ENCODE results near the gene MKLN1.
"Not testable (repeated sequence)": the region's sequence is repeated elsewhere in the genome, so short reads cannot be mapped to it uniquely, and the experiment has no call there.

The MKLN1 gene

GRCh38 chr7:131508754-131509486, 181.2 kb downstream of the MKLN1 start:
- H3K9me3 ChIP-seq (ENCODE audit: control insufficient read depth in 2 of 2, low read length in 2 of 2), result no peaks in the 10 kb centered on the region
- H3K4me3 ChIP-seq (ENCODE audit: low read length in 2 of 2), result no peak overlapping the region
- H3K27me3 ChIP-seq (ENCODE audit: control insufficient read depth in 1 of 2, insufficient read depth in 2 of 2, low read length in 2 of 2), result no peaks in the 10 kb centered on the region
- no peak overlapping the region for H3K27ac ChIP-seq (ENCODE audit: low read length)
- H3K4me1 ChIP-seq (ENCODE audit: control insufficient read depth, insufficient read depth, low read length), result peaks cover 12% of the 10 kb centered on the region
- H3K9ac ChIP-seq (ENCODE audit: low read length in 2 of 2), result no peak overlapping the region
- no peaks in the 10 kb centered on the region for H3K36me3 ChIP-seq (ENCODE audit: control insufficient read depth in 2 of 2, insufficient read depth in 2 of 2, low read length in 2 of 2)

GRCh38 chr7:131509781-131510180, 182.1 kb downstream of the MKLN1 start:
- Histone ChIP-seq H3K27me3 (ENCODE audit: control insufficient read depth in 1 of 2, insufficient read depth in 2 of 2, low read length in 2 of 2) (no peaks in the 10 kb centered on the region), H3K4me1 (ENCODE audit: control insufficient read depth, insufficient read depth, low read length) (peaks cover 12% of the 10 kb centered on the region), H3K4me3 (ENCODE audit: low read length in 2 of 2) (no peak overlapping the region), H3K9ac (ENCODE audit: low read length in 2 of 2) (no peak overlapping the region), H3K36me3 (ENCODE audit: control insufficient read depth in 2 of 2, insufficient read depth in 2 of 2, low read length in 2 of 2) (no peaks in the 10 kb centered on the region), H3K9me3 (ENCODE audit: control insufficient read depth in 2 of 2, low read length in 2 of 2) (no peaks in the 10 kb centered on the region), H3K27ac (ENCODE audit: low read length) (no peak overlapping the region)

- Histone ChIP-seq H3K9me3 (ENCODE audit: control insufficient read depth in 2 of 2, low read length in 2 of 2) (no peaks in the 10 kb centered on the region), H3K9ac (ENCODE audit: low read length in 2 of 2) (no peak overlapping the region), H3K27ac (ENCODE audit: low read length) (no peak overlapping the region), H3K27me3 (ENCODE audit: control insufficient read depth in 1 of 2, insufficient read depth in 2 of 2, low read length in 2 of 2) (no peaks in the 10 kb centered on the region), H3K4me3 (ENCODE audit: low read length in 2 of 2) (no peak overlapping the region), H3K4me1 (ENCODE audit: control insufficient read depth, insufficient read depth, low read length) (peaks cover 12% of the 10 kb centered on the region), H3K36me3 (ENCODE audit: control insufficient read depth in 2 of 2, insufficient read depth in 2 of 2, low read length in 2 of 2) (no peaks in the 10 kb centered on the region)
Measured at GRCh38 chr7:131511071-131511470, 183.4 kb downstream of the MKLN1 start.

- no peak overlapping the region for H3K27ac ChIP-seq (ENCODE audit: low read length)
- no peaks in the 10 kb centered on the region for H3K9me3 ChIP-seq (ENCODE audit: control insufficient read depth in 2 of 2, low read length in 2 of 2)
- no peaks in the 10 kb centered on the region for H3K36me3 ChIP-seq (ENCODE audit: control insufficient read depth in 2 of 2, insufficient read depth in 2 of 2, low read length in 2 of 2)
- no peak overlapping the region for H3K9ac ChIP-seq (ENCODE audit: low read length in 2 of 2)
- H3K4me1 ChIP-seq (ENCODE audit: control insufficient read depth, insufficient read depth, low read length), result peaks cover 12% of the 10 kb centered on the region
- no peaks in the 10 kb centered on the region for H3K27me3 ChIP-seq (ENCODE audit: control insufficient read depth in 1 of 2, insufficient read depth in 2 of 2, low read length in 2 of 2)
- H3K4me3 ChIP-seq (ENCODE audit: low read length in 2 of 2), result no peak overlapping the region
Measured at GRCh38 chr7:131511774-131512535, 184.3 kb downstream of the MKLN1 start.

- no peak overlapping the region for H3K27ac ChIP-seq (ENCODE audit: low read length)
- no peaks in the 10 kb centered on the region for H3K27me3 ChIP-seq (ENCODE audit: control insufficient read depth in 1 of 2, insufficient read depth in 2 of 2, low read length in 2 of 2)
- peaks cover 0 to 2% of the 10 kb centered on the region in 2 donors for H3K36me3 ChIP-seq (ENCODE audit: control insufficient read depth in 2 of 2, insufficient read depth in 2 of 2, low read length in 2 of 2)
- peaks cover 7% of the 10 kb centered on the region for H3K4me1 ChIP-seq (ENCODE audit: control insufficient read depth, insufficient read depth, low read length)
- H3K9ac ChIP-seq (ENCODE audit: low read length in 2 of 2), result no peak overlapping the region
- H3K4me3 ChIP-seq (ENCODE audit: low read length in 2 of 2), result peak overlapping the region; percentile 35 to 64
- H3K9me3 ChIP-seq (ENCODE audit: control insufficient read depth in 2 of 2, low read length in 2 of 2), result no peaks in the 10 kb centered on the region
Measured at GRCh38 chr7:131513245-131514061, 185.8 kb downstream of the MKLN1 start.

DNA sequence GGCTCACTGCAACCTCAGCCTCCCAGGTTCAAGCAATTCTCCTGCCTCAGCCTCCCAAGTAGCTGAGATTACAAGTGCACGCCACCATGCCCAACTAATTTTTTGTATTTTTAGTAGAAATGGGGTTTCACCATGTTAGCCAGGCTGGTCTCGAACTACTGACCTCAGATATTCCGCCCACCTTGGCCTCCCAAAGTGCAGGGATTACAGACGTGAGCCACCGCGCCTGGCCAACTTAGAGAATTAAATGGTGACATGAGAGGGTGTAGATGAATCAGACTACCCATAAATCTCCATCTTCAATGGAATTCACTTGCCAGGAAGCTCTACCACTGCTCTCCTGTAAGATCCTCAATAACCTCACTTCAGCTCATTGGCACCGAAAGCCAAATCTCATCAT, 187.8 kb downstream of the MKLN1 start:
- H3K27me3 ChIP-seq (ENCODE audit: control insufficient read depth in 1 of 2, insufficient read depth in 2 of 2, low read length in 2 of 2); H3K9ac ChIP-seq (ENCODE audit: low read length in 2 of 2); H3K4me1 ChIP-seq (ENCODE audit: control insufficient read depth, insufficient read depth, low read length); H3K27ac ChIP-seq (ENCODE audit: low read length); H3K9me3 ChIP-seq (ENCODE audit: control insufficient read depth in 2 of 2, low read length in 2 of 2); H3K4me3 ChIP-seq (ENCODE audit: low read length in 2 of 2); H3K36me3 ChIP-seq (ENCODE audit: control insufficient read depth in 2 of 2, insufficient read depth in 2 of 2, low read length in 2 of 2): not testable (repeated sequence)

GRCh38 chr7:131517218-131517923, 189.7 kb downstream of the MKLN1 start:
- H3K27me3 ChIP-seq (ENCODE audit: control insufficient read depth in 1 of 2, insufficient read depth in 2 of 2, low read length in 2 of 2), result no peaks in the 10 kb centered on the region
- no peak overlapping the region for H3K9ac ChIP-seq (ENCODE audit: low read length in 2 of 2)
- H3K27ac ChIP-seq (ENCODE audit: low read length), result no peak overlapping the region
- H3K4me1 ChIP-seq (ENCODE audit: control insufficient read depth, insufficient read depth, low read length), result peaks cover 12% of the 10 kb centered on the region
- peaks cover 0 to 2% of the 10 kb centered on the region in 2 donors for H3K36me3 ChIP-seq (ENCODE audit: control insufficient read depth in 2 of 2, insufficient read depth in 2 of 2, low read length in 2 of 2)
- no peaks in the 10 kb centered on the region for H3K9me3 ChIP-seq (ENCODE audit: control insufficient read depth in 2 of 2, low read length in 2 of 2)
- H3K4me3 ChIP-seq (ENCODE audit: low read length in 2 of 2), result no peak overlapping the region

- H3K4me1 ChIP-seq (ENCODE audit: control insufficient read depth, insufficient read depth, low read length), result peaks cover 6% of the 10 kb centered on the region
- no peak overlapping the region for H3K4me3 ChIP-seq (ENCODE audit: low read length in 2 of 2)
- no peak overlapping the region for H3K27ac ChIP-seq (ENCODE audit: low read length)
- H3K9ac ChIP-seq (ENCODE audit: low read length in 2 of 2), result no peak overlapping the region
- H3K27me3 ChIP-seq (ENCODE audit: control insufficient read depth in 1 of 2, insufficient read depth in 2 of 2, low read length in 2 of 2), result no peaks in the 10 kb centered on the region
- H3K36me3 ChIP-seq (ENCODE audit: control insufficient read depth in 2 of 2, insufficient read depth in 2 of 2, low read length in 2 of 2), result peaks cover 0 to 2% of the 10 kb centered on the region in 2 donors
- H3K9me3 ChIP-seq (ENCODE audit: control insufficient read depth in 2 of 2, low read length in 2 of 2), result no peaks in the 10 kb centered on the region
Measured at GRCh38 chr7:131518626-131519025, 190.9 kb downstream of the MKLN1 start.

DNA sequence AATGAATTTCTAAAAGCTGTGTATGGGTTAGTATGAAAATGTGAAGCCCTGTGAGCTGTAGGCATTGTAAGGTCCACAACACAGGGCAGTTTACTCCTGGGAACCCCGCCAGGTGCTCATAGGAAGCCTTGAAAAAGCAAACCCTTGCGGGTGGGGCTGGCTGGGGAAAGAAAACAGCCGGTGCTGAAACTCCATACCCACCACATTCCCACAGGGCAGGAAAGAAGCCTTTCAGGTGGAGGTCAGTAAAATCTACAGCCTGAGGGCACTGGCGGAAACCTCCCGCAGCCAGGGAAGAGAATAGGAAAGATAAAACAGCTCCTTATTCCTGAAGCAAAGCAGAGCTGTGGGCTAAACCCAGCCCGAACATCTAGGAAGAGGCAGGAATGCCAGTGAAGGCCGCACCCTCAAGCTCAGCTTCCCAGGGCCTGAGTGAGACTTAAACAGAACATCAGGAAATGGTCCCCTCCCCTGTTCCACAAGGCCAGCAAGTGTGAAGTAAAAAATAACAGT, 194.0 kb downstream of the MKLN1 start:
- Histone ChIP-seq H3K4me3 (ENCODE audit: low read length in 2 of 2) (no peak overlapping the region), H3K9ac (ENCODE audit: low read length in 2 of 2) (no peak overlapping the region), H3K27me3 (ENCODE audit: control insufficient read depth in 1 of 2, insufficient read depth in 2 of 2, low read length in 2 of 2) (no peaks in the 10 kb centered on the region), H3K36me3 (ENCODE audit: control insufficient read depth in 2 of 2, insufficient read depth in 2 of 2, low read length in 2 of 2) (peaks cover 0 to 2% of the 10 kb centered on the region in 2 donors), H3K4me1 (ENCODE audit: control insufficient read depth, insufficient read depth, low read length) (peaks cover 4% of the 10 kb centered on the region), H3K9me3 (ENCODE audit: control insufficient read depth in 2 of 2, low read length in 2 of 2) (no peaks in the 10 kb centered on the region), H3K27ac (ENCODE audit: low read length) (no peak overlapping the region)

DNA sequence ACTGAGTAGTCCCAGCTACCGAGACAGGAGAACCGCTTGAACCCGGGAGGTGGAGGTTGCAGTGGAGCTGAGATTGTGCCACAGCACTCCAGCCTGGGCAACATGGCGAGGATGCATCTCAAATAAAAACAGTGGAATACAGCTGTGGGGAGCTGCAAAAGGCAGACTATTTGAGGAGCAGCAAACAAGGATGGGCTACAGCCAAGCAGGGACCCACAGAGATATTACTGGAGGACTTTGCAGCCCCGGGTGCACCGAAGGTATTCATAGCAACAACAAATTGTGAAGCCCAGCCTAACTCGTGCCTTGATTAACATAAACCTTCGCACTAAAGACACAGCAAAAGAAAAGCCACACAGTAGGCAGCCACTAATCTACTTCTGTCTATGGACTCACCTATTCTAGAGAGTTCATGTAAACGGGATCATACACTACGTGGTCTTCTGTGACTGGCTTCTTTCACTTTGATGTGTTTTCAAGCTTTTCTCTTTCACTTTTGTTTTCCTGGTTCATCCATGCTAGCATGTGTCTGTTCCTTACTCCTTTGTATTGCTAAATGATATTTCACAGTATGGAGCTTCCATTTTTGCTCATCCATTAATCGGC, 194.8 kb downstream of the MKLN1 start:
- Histone ChIP-seq H3K9ac (ENCODE audit: low read length in 2 of 2) (no peak overlapping the region), H3K4me3 (ENCODE audit: low read length in 2 of 2) (peak overlapping the region in 1 of 2 donors; percentile 10), H3K9me3 (ENCODE audit: control insufficient read depth in 2 of 2, low read length in 2 of 2) (no peaks in the 10 kb centered on the region), H3K27me3 (ENCODE audit: control insufficient read depth in 1 of 2, insufficient read depth in 2 of 2, low read length in 2 of 2) (no peaks in the 10 kb centered on the region), H3K36me3 (ENCODE audit: control insufficient read depth in 2 of 2, insufficient read depth in 2 of 2, low read length in 2 of 2) (no peaks in the 10 kb centered on the region), H3K4me1 (ENCODE audit: control insufficient read depth, insufficient read depth, low read length) (peaks cover 4% of the 10 kb centered on the region), H3K27ac (ENCODE audit: low read length) (no peak overlapping the region)
